ENCODE results near the gene LAMA3.
A peak's percentile ranks its signal among the peaks of the same experiment; 100 is the strongest.

The LAMA3 gene

GRCh38 chr18:24000613-24001490 lies 311.6 kb downstream of the LAMA3 start:
- no peak for DNase-seq (ENCODE audit: low spot score)

- no peak for DNase-seq (ENCODE audit: low spot score)
These were observed 313.2 kb downstream of the LAMA3 start for GRCh38 chr18:24002479-24002878.

GRCh38 chr18:24003288-24003687 lies 314.0 kb downstream of the LAMA3 start:
- no peak for DNase-seq (ENCODE audit: low spot score)

GRCh38 chr18:24003903-24004640 lies 314.8 kb downstream of the LAMA3 start:
- DNase-seq (ENCODE audit: low spot score), result peak; percentile 49

Measured in hepatic stellate cell (primary cell).